Activated CD4-positive, alpha-beta T cell treated with anti-CD3 and anti-CD28 coated beads for 48 hours (primary cell): ENCODE data around the gene DCPS.
"Not testable (repeated sequence)": the region's sequence is repeated elsewhere in the genome, so short reads cannot be mapped to it uniquely, and the experiment has no call there.

Experiments used
- DNase-seq: peaks from one replicate; pipeline ENCODE4 v3.0.0-alpha.2; 2020

DCPS gene, protein sequence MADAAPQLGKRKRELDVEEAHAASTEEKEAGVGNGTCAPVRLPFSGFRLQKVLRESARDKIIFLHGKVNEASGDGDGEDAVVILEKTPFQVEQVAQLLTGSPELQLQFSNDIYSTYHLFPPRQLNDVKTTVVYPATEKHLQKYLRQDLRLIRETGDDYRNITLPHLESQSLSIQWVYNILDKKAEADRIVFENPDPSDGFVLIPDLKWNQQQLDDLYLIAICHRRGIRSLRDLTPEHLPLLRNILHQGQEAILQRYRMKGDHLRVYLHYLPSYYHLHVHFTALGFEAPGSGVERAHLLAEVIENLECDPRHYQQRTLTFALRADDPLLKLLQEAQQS

DNA sequence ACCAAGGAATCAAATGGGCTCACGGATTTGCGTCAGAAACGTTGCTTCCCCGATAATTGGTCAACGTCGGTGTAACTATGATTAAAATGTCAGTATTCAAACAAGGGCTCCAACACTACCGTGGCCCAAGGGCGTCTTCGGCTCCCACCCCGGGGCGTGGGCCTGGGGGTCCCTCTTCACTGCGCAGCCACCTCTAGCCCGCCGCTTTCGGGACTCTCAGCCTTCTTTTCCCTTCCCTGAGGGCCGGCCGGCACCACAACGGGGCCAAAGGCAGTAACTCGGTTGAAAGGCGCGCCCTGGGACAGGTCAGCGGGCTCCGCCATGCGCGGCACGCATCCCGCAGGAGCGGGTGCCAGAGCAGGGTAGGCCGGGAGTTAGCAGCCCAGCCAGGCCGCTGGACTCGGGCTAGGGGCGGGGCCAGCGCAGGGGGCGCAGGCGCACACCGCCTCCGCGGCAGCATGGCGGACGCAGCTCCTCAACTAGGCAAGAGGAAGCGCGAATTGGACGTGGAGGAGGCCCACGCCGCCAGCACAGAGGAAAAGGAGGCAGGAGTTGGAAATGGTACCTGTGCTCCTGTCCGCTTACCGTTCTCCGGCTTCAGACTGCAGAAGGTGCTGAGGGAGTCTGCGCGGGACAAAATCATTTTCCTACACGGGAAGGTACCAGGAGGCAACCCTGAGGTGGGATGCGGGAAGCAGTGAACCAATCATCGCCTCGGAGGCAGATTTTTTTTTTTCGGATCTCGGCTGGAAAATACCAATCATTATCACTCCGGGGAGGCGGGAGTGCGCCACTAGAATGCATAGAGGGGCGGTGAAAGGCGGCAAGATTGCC, at the start of gene DCPS:
TSS of gene DCPS (plus strand) at position 438 of the 834 bp plus-strand sequence. CDS start at position 459, 21 bp downstream.
- peak; percentile 89 for DNase-seq

DNA sequence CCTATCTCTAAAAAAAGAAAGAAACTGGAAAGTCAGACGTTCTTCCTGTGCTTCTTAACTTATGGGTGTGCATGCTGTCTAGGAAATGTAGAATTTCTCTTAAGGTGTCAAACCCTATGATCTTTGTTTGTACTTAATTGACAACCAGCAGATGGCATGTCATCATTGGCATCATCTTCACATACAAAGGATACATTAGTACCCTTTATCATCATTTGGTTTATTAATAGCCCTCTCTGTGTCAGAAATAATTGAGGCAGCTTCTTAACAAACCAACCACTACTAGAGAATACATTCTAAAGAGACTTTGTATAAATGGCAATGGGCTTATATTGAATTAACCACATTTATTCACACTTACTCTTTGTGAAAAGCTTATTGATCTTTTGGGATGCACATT, 49.0 kb upstream of the DCPS start:
- no peak for DNase-seq

DNA sequence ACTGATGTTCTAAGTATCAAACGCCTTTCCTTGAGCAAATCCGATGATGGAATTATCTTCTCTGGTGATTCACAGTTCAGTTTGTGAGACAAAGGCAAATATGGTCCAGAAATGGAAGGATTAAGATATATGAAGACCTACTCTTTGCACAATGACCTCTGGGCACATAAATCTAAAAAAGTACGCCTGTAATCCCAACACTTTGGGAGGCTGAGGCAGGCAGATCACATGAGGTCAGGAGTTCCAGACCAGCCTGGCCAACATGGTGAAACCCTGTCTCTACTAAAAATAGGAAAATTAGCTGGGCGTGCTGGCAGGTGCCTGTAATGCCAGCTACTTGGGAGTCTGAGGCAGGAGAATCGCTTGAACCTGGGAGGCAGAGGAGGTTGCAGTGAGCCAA, 48.4 kb upstream of the DCPS start:
- DNase-seq = not testable (repeated sequence)

DNA sequence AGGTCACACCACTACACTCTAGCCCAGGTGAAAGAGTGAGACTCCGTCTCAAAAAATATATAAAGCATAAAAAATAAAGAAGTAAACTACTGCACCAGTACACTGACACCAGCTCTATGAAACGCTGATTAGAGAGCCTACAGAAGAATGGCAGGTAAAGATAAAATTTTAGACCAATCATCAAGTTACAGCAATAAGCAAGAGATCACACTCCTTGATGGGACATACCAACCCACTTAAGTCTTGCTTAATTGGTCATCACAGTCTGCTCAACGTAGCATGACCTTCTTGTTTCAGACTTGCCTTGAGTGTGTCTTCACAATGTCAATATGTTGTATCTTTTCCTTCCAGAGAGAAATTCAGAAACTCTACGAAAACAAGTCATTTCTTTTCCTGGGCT, 47.6 kb upstream of the DCPS start:
- DNase-seq = no peak

DNA sequence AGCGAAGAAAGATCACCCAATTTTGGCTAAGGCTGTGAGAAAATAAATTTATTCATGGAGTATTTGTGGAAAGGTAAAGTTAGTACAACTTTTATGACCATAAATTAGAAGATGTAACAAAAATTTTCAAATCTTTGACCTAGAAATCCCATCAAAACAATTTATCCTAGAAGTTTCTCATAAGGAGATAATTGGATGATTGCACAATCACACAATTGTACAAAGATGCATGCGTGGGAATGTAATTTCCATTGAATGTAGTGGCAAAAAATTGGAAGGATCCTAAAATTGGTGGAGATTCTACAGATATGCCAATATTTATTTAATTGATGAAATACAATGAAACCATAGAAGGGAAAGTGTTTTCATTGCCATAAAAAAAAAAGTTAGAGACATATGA, 46.7 kb upstream of the DCPS start:
- DNase-seq = no peak

DNA sequence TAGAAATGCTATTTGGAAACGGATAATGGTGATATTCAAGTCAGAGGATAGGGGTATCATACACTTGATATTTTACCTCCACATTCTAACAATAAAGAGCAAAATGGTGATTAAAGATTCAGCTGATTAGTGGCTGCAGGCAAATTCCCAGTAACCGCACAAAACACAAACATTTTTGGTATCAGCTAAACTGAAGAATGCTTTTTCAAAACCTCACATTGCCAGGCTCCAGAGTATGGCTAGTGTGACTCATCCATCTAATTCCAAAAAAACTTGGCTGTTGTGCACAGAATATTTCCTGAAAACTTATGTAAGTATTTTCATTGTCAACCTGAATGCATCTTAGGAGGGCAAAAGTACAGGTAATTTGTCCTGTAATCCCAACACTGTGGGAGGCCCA, 46.1 kb upstream of the DCPS start:
- no peak for DNase-seq

DNA sequence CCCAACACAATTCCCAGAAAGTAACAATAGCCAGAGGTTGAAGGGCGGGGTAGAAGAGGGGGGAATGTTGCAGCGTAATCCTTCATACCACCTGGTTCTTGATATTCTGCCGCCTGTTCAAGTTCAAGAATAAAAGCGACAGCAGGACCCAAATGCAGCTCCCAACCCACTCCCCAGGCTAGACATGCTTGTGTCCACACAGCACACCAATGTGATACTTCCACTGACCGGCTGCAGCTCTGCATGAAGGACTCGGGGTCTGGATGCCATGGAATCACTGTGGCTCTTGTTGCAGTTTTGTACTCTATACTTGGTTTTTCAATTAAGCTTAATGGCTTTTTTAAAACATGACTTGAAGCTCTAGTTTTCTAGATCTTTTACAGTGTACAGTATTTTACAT, 41.6 kb upstream of the DCPS start:
- DNase-seq = no peak

DNA sequence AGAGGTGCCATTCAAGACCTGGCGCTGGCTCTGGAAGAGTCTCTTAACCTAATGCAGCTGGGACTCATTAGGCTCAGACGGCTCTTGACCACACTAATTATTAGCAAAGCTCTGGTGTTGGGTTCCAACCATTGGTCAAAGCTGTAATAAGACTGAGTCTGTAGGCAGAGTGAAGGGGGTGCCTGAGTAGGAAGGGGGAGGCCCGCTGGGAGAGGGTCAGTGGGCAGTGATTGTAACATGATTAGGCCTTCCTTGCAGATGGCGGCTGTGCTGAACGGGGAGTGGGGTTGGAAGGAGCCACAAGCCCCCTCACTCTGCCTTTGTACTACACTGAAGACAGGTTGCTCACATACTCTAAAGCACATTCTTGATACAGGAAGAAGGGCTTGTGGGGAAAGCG, 40.4 kb upstream of the DCPS start:
- no peak for DNase-seq

DNA sequence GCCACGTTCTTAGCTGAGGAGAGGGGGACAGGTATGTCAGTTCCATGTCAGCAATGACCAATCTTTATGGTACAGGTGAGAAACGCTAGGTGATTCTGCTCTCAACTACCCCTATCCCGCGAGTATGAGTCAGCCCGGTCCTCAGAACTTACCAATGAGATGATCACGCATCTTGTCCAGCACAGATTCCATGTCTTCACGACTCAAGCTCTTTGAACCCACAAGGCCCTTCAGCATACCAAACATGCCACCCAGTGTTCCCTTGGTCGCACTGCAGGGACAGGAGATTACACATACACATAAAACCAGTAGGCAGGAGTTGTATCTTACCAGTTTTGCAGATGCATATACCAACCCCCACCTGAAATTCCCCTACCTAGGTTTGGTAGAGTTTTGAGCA, 38.0 kb upstream of the DCPS start:
- no peak for DNase-seq

DNA sequence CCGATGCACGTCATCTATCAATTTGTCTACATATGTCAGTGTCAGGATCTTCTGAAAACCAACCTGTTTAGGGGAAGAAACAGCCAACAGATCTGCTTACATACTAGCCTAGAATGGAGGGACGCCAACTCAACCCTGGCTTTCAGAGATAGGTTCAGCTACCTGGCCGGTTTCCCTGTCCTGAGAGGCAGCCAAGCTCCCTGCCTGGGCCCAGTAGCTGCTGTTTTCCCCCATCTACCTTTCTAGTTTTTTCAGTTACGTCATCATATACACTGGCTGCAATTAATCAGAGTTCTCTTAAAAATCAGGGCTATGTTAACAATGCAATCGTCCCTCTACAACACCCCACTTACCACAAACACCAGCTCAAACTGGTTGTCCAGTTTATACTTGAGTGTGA, 36.2 kb upstream of the DCPS start:
- DNase-seq = no peak

DNA sequence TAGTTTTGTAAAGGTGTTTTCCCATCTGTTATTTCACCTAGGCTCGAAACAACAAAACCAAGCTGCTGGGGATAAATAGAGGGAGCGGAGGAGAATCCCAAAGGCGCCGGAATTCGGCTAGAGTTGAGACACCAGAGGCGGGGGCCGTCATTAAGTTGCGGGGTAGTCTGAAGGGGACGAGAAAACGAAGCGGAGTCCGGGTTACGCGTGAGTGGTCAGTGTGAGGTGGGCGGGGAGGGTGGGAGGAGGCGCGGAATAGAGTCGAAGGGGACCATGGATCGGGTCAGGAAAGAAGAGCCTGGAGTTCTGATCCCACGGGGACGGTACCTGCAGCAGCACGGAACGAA, 35.5 kb upstream of the DCPS start:
- no peak for DNase-seq

DNA sequence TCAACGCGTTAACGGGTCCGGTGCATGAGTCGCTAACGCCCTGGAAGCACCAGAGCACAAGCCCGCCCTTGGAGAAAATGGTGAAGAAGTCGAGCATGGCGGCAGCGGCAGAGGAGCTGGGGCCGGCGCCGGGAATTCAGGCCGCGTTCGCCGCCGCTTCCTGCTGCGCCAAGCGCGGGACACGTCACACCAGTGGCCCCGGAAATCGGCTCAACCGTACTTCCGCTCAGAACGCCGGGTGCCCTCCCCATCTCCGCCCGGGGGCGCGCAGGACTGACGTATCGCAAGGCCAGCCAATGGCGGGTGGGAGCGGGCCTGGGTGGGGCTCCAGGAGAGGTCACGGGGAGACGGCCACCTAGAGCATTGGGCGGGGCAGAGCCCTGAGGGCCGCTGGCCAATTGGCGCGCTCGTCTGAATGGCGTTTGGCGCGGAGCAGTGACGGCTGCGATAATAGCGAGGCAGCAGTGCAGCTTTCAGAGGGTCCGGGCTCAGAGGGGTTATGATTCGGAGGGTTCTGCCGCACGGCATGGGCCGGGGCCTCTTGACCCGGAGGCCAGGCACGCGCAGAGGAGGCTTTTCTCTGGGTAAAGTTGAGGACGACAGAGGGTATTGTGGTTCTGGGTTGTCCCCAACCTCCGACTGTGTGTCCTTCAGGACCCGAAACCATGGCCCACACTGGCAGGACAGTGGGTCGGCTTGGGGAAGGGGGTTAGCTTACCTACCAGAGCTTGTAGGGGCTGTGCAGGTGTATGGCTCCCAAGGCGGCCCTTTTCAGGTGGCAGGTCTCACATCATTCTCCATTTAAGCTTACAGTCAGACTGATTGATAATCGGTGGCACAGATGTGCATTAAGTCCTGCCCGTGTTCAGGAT, 34.9 kb upstream of the DCPS start, which contains the start of the genes FOXRED1 and SRPRA:
TSS of gene FOXRED1 (plus strand) at position 447 of the 872 bp plus-strand sequence. CDS start at position 500, 53 bp downstream.
TSS of gene SRPRA (minus strand) at position 188 of the 872 bp plus-strand sequence. CDS start at position 97, 91 bp downstream.
- DNase-seq = peak; percentile 100

DNA sequence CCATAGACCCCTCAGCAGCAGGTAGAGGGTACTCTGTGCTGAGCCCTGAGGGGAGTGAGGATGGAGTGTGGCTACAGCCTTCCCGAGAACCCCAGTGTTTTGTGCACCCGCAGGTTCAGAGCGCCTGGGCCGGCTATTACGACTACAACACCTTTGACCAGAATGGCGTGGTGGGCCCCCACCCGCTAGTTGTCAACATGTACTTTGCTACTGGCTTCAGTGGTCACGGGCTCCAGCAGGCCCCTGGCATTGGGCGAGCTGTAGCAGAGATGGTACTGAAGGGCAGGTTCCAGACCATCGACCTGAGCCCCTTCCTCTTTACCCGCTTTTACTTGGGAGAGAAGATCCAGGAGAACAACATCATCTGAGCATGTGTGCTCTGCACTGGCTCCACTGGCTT, 26.5 kb upstream of the DCPS start:
- no peak for DNase-seq

DNA sequence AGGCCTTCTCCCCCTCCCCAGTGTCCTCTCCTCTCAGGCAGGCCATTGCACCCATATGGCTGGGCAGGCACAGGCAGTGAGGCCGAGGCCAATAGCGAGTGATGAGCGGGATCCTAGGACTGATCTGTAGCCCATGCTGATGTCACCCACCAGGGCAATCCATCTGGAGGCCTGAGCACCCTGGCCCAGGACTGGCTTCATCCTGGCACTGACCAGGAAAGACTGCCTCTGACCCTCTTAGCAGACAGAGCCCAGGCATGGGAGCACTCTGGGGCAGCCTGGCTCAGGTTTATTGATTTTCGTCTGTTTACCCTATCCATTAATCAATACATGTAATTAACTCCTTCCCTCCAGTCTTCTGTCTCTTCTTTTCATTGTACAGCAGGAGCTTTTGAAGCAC, 26.1 kb upstream of the DCPS start:
- no peak for DNase-seq

DNA sequence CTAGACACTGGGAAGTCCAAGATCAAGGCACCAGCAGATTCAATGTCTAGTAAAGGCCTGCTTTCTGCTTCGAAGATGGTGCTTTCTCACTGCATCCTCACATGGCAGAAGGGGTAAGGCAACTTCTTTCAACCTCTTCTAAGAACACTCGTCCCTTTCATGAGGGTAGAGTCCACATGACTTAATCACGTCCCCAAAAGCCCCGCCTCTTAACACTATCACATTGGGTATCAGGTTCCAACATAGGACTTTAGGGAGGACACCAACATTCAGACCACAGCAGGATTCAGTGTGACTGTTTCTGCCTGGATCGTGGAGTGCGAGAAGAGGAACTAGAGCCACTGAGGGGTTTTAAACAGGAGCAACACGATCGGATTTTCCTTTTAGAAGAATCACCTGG, 24.7 kb upstream of the DCPS start:
- DNase-seq = no peak

DNA sequence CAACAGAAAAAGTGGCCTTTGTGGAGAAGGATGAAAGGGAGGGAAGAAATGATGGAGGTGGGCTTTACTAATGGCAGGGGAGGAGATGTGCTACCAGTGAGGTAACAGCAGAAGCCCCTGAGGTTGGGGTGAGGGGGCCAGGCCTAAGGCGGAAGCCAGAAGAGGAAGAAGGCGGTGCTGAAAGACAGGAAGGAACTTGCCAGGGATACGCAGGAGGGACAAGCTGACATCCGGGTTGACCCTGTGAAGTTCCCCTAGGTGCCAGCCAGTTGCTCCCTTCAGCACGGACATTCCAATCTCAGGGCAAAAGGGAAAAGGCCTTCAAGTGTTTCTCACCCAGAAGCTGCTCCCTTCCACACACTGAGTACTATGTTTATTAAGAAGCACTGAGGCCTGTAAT, 23.3 kb upstream of the DCPS start:
- DNase-seq = no peak

DNA sequence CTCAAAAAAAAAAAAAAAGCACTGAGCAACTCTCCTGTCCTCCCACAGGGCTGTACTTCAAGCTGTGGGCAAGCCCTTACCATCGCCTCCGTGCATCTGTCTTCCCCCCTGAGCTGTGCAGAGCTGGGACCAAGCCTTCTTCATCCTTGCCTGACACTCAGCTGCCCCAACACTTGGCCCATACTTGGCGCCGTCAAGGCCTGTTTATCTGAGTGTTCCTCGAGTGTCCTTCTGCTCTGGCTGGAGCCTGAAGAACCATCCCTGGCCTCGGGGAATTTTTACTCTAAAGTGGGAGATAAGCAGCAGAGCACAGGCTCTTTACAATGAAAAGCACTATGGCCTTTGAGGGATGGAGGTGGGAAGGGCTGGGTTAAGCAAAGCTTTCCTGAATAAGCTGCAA, 22.6 kb upstream of the DCPS start:
- DNase-seq = no peak

DNA sequence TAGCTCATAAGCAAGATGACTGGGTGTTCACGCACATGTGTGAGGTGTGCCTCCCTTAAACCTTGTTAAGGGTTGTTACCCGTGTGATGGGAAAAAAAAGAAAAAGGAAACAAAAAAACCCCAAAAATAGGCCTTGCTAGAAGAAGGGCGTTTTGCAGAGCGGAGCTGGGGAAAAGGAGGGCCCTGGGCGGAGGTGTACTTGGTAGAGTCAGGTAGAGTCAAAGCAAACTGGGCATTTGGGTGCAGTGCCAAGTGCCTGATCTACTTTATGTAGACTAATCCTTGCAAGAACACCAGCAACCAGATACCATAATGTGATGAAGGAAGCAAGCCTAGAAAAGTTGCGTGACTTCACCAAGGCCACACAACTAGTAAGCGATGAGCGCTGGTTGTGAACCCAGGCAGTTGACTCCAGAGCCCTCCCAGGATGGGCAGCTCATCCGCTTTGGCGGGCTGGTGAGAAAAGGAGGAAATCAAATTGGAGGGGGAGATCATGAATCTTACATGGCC, 22.1 kb upstream of the DCPS start:
- DNase-seq = no peak

DNA sequence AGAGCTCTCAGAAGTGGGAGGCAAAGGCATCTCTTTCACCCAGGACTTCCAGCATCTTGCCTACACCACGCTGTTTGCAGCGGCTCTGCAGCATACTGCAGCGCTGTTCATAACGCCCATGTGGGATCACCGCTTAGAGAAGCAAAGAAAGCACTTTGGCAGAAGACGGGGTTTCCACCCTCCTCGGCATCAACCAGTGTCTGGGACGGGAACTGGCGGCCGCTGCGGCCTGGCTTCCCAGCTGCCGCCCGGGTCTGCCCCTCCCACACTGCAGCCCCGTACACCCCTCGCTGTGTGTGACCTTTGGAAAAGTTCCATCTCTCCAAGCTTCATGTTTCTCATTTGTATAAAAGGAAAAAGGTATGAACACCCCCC, 21.5 kb upstream of the DCPS start:
- peak; percentile 52 for DNase-seq

DNA sequence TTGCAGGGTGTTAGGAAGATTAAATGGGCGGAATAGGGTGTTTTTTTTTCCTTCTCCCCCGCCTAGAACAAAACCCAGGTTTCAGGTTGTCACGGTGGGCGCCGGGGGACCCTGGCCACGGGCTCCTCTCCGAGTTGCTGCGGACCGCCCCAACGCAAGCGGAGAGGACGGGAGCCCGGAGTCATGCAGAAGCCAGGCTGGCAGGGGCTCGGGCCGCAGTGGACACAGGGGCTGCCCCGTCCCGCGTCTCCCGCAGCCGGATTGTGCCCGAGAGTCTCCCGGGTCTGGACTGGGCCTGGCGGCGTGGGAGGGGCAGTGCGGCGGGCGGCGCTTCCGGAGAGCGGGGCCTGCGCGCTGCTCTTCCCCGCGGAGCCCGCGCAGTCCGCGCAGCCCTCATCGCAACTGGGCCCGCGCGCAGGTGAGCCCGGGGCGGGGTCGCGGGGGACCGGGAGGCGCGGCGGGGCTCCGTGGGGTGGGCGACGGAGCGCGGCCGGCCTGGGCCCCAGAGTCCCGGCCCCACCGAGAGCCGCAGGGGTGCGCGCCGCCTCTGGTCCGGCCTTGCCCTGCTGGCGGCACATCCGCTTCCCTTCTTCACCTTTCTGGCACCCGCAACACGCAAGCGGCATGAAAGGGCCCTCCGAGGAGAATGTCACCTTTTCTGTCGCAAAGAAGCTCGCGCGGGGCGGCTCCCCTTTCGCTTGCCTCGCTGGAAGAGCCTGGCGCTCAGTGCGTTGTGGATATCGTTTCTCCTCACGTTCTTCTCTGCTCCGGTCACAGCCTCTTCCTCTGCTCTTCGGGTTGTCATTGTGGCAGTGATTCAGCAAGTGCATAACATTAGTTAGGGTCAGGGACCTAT, 20.9 kb upstream of the DCPS start, which contains the start of gene TIRAP:
TSS of gene TIRAP (plus strand) at position 358 of the 856 bp plus-strand sequence. CDS start 7,802 bp downstream, outside the sequence.
- DNase-seq = peak; percentile 66

DNA sequence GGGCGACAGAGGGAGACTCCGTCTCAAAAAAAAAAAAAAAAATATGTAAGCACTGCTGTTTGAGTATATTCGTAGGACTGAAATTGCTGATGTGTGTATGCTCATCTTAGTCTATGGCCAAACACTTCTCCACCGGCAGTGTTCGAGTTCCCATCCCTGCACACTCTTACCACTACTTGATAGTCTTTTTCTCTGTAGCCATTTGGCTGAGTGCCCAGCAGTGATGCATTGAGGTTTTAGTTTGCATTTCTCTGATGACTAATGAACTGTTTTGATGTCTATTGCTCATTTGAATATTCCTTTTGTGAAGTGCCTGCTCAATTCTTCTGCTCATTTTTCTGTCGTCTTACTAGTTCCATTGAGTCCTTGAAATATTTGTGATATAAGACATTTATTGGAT, 19.0 kb upstream of the DCPS start:
- DNase-seq = peak; percentile 93

DNA sequence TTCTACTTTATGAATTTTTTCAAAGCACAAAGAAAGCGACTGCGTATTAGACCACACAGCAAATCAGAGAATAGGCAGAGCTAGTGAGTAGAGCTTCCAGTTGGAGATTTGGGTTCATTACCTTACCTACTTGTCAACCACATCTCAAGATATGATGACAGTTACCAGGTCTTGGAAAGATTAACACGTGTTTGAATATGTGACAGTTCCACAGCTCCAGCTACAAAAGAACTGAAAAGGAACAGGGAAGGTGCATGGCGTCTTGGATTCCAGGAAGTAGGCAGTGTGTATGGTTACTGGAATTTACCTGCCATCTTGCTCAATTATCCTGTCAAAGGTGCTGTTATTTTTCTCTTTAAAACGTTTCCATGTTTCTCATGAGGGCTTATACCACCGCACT, 15.6 kb upstream of the DCPS start:
- no peak for DNase-seq
